Measurements from ENCODE around the gene RERGL.

DNA sequence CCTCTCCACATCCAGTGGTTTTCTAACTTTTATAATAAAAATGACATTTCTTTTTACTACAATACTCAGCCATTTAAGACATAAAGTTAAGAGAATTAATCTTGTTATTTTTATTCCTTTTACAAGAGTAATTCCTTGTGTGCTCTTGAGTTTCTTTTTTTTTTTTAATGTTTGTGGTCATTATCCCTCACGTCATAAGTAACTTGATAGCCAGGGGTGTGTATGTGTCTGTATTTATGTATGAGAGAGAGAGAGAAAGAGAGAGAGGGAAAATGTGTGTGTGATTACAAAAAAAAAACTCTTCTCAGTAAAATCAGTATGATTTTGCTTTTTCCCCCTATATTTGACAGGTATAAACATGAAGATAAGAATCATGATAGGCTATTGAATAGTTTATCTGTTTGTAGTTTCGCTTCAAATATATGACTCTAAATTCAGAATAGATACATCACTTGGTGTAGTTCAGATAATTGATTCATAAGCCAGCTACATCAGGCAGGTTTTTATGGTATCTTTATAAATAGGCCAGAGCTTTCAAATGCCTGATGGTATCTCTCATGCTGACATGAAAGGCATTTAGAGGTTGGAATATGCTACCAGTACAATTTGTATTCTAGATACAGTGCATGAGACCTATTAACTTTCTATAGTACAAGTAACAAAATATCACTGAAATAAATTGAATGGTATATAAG is 34.9 kb downstream of the RERGL start:
- TF ChIP-seq EZH2 (IDR thresholded peaks at IDR 0.05; ENCODE audit: insufficient read depth, low read length) (no peak), CTCF (IDR thresholded peaks at IDR 0.05; ENCODE audit: insufficient read depth, low read depth, low read length) (no peak)
